Superior temporal gyrus (tissue), 1 donor: ENCODE results near the gene USP17L26.
"Not testable (repeated sequence)": the region's sequence is repeated elsewhere in the genome, so short reads cannot be mapped to it uniquely, and the experiment has no call there.

Source experiments
- DNase-seq: peaks from one replicate; pipeline ENCODE4 v3.0.0-alpha.2; 2016; ENCODE audit errors: extremely low spot score

The USP17L26 gene, protein sequence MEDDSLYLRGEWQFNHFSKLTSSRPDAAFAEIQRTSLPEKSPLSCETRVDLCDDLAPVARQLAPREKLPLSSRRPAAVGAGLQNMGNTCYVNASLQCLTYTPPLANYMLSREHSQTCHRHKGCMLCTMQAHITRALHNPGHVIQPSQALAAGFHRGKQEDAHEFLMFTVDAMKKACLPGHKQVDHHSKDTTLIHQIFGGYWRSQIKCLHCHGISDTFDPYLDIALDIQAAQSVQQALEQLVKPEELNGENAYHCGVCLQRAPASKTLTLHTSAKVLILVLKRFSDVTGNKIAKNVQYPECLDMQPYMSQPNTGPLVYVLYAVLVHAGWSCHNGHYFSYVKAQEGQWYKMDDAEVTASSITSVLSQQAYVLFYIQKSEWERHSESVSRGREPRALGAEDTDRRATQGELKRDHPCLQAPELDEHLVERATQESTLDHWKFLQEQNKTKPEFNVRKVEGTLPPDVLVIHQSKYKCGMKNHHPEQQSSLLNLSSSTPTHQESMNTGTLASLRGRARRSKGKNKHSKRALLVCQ

GRCh38 chr4:9334358-9334757 is at the start of gene USP17L26:
TSS of gene USP17L26 (plus strand) at chr4:9334658. CDS start at chr4:9334658, 0 bp downstream.
- DNase-seq, result not testable (repeated sequence)

GRCh38 chr4:9324191-9324590 is 10.3 kb upstream of the USP17L26 start:
- not testable (repeated sequence) for DNase-seq

DNA sequence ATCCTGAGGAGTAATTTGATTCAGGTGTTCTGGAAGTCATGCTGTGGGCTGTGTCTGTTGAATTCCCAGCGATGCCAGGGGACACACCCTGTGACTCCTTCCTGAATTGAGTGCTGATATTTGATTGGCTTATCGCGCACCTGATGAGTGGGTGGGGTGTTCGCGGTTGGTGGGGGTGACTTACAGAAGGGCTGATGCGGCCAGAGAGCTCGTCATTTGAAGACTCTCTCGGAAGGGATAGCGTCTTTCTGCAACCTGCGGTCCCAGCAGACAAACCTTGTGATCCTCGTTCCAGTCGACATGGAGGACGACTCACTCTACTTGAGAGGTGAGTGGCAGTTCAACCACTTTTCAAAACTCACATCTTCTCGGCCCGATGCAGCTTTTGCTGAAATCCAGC is 9.6 kb upstream of the USP17L26 start, which contains the start of gene USP17L24:
USP17L24 (plus strand) TSS at position 301 of the 400 bp plus-strand sequence; CDS start at position 301, 0 bp downstream.
- DNase-seq, result not testable (repeated sequence)

DNA sequence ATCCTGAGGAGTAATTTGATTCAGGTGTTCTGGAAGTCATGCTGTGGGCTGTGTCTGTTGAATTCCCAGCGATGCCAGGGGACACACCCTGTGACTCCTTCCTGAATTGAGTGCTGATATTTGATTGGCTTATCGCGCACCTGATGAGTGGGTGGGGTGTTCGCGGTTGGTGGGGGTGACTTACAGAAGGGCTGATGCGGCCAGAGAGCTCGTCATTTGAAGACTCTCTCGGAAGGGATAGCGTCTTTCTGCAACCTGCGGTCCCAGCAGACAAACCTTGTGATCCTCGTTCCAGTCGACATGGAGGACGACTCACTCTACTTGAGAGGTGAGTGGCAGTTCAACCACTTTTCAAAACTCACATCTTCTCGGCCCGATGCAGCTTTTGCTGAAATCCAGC is 4.8 kb upstream of the USP17L26 start, which contains the start of gene USP17L25:
USP17L25 (plus strand) TSS at position 301 of the 400 bp plus-strand sequence; CDS start at position 301, 0 bp downstream.
- DNase-seq, result not testable (repeated sequence)

GRCh38 chr4:9339103-9339502 is 4.6 kb downstream of the USP17L26 start, which contains the start of gene USP17L5:
TSS of gene USP17L5 (plus strand) at chr4:9339403. CDS start at chr4:9339403, 0 bp downstream.
- not testable (repeated sequence) for DNase-seq

- not testable (repeated sequence) for DNase-seq
Observed at GRCh38 chr4:9343848-9344247, 9.4 kb downstream of the USP17L26 start, which contains the start of gene USP17L27. TSS of gene USP17L27 (plus strand) at chr4:9344148. CDS start at chr4:9344148, 0 bp downstream.

- DNase-seq, result not testable (repeated sequence)
Observed at GRCh38 chr4:9348593-9348992, 14.1 kb downstream of the USP17L26 start, which contains the start of gene USP17L28. TSS of gene USP17L28 (plus strand) at chr4:9348893. CDS start at chr4:9348893, 0 bp downstream.

- not testable (repeated sequence) for DNase-seq
Observed at GRCh38 chr4:9350866-9351265, 16.4 kb downstream of the USP17L26 start.

GRCh38 chr4:9353338-9353737 is 18.9 kb downstream of the USP17L26 start, which contains the start of gene USP17L29:
TSS of gene USP17L29 (plus strand) at chr4:9353638. CDS start at chr4:9353638, 0 bp downstream.
- not testable (repeated sequence) for DNase-seq

- DNase-seq, result not testable (repeated sequence)
Observed at GRCh38 chr4:9362829-9363228, 28.4 kb downstream of the USP17L26 start, which contains the start of gene USP17L30. TSS of gene USP17L30 (plus strand) at chr4:9363129. CDS start at chr4:9363129, 0 bp downstream.

- not testable (repeated sequence) for DNase-seq
Observed at GRCh38 chr4:9379881-9380280, 45.4 kb downstream of the USP17L26 start.

DNA sequence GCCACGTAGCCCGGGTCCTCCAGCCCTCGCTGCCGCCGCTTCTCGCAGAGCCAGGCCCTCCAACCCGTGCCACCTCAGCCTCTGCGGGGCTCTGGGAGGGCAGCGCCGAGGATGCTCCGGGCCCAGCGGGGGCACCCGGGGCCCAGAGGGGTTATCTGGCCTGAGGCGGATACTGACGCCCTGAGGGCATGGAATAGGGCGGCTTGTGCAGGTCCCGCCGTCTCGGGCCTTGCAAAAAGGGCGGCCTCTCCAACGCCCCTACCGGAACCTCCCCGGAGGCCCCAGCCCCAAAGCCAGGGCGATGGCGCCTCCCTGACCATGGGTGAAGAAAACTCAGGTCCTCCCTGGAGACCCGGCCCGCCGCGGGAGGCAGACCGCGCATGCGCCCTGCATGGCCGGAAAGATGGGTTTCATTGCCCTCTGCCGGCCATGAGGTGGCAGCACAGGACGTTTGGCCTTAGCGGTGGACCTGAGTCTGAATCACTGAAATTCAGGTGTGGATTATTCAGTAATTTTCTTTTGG is 46.6 kb downstream of the USP17L26 start:
- DNase-seq, result not testable (repeated sequence)

GRCh38 chr4:9384126-9384525 is 49.7 kb downstream of the USP17L26 start:
- no peak for DNase-seq
